Endothelial cell of umbilical vein (primary cell): ENCODE measurements around the gene ANGPTL4.

ENCODE experiments used
- POLR2A ChIP-seq: IDR thresholded peaks from 2 replicates; pipeline ENCODE4 v1.6.1; 2012; ENCODE audit warnings: low read depth, mild to moderate bottlenecking, control low read depth, low read length
- POLR2AphosphoS5 ChIP-seq: IDR thresholded peaks from 2 replicates; pipeline ENCODE4 v1.6.1; 2012; ENCODE audit warnings: low read depth, mild to moderate bottlenecking, control low read depth, low read length, moderate library complexity; ENCODE audit not compliant: insufficient read depth
- TF ChIP-seq, protein P1 (sequence below), 2 donors: IDR thresholded peaks; 1 replicate in 1 of 2; 2 replicates in 1 of 2; pipeline ENCODE4 v1.5.1; 2011; ENCODE audit warnings: low read length in 2 of 2, mild to moderate bottlenecking in 2 of 2, moderate library complexity in 2 of 2, control low read depth in 1 of 2, inconsistent platforms in 1 of 2, low read depth in 1 of 2; ENCODE audit not compliant: insufficient read depth in 1 of 2; ENCODE audit errors: extremely low read depth in 1 of 2

- TF ChIP-seq, protein P1, sequence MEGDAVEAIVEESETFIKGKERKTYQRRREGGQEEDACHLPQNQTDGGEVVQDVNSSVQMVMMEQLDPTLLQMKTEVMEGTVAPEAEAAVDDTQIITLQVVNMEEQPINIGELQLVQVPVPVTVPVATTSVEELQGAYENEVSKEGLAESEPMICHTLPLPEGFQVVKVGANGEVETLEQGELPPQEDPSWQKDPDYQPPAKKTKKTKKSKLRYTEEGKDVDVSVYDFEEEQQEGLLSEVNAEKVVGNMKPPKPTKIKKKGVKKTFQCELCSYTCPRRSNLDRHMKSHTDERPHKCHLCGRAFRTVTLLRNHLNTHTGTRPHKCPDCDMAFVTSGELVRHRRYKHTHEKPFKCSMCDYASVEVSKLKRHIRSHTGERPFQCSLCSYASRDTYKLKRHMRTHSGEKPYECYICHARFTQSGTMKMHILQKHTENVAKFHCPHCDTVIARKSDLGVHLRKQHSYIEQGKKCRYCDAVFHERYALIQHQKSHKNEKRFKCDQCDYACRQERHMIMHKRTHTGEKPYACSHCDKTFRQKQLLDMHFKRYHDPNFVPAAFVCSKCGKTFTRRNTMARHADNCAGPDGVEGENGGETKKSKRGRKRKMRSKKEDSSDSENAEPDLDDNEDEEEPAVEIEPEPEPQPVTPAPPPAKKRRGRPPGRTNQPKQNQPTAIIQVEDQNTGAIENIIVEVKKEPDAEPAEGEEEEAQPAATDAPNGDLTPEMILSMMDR (IDR thresholded peaks at IDR 0.05; ENCODE audit: extremely low read depth in 1 of 2, insufficient read depth in 1 of 2, low read depth in 1 of 2, low read length in 2 of 2): no peak
- TF ChIP-seq POLR2AphosphoS5: no peak
- no peak for TF ChIP-seq POLR2A
Observed at GRCh38 chr19:8319807-8320520, 44.0 kb upstream of the ANGPTL4 start.
